Testis (tissue), 2 donors: ENCODE data around the gene RRAD.
A peak's percentile ranks its signal among the peaks of the same experiment; 100 is the strongest.

Experiments used
- POLR2A ChIP-seq: fragments of 450-650 bp; IDR thresholded peaks from one replicate; pipeline ENCODE4 v1.6.1; 2017; ENCODE audit warnings: antibody characterized with exemption, mild to moderate bottlenecking, moderate library complexity
- TF ChIP-seq, protein P1 (sequence below), 3 experiments: fragments of 450-650 bp in 2 of 3; fragments of 200-600 bp in 1 of 3; sonication (generic) in 1 of 3; IDR thresholded peaks; one replicate each; pipeline ENCODE4 v1.5.1; 2016 to 2019; ENCODE audit warnings: antibody characterized with exemption in 3 of 3, mild to moderate bottlenecking in 2 of 3, moderate library complexity in 1 of 3

DNA sequence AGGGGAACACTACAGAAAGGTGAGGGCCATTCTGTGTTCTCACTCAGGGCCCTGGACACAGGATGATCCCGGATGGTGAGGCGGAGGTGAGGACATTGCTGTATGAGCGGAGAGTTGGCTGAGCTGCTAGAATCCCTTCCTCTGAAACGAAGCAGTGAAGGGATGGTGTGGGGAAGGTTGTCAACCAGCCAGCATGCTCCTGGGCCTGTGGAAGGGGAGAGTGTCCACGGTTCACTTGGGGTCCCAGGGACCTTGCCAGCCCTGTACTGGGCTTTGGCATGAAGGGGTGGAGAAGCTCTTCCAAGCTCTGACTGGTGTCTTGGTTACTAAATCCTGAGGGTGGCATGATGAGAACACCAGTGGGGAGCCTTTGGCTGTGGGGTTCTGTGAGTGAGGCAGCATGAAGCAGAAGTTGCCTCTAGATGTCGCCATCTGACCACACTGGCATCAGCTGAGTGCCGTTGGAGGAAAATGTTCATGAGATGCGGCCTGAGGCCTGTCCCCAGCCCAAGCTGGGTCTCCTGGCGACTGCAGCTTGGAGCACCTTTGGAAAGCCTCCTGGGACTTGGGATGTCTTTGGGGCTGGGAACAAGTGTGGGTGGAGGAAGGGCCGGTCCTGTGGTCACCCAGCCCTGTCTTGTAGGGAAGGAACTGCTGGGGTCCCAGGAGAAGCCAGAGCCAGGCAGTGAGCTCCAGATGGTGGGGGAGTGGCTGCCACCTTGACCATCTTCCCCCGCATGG is 30.2 kb downstream of the RRAD start:
- no peak for TF ChIP-seq POLR2A
- TF ChIP-seq, protein P1, sequence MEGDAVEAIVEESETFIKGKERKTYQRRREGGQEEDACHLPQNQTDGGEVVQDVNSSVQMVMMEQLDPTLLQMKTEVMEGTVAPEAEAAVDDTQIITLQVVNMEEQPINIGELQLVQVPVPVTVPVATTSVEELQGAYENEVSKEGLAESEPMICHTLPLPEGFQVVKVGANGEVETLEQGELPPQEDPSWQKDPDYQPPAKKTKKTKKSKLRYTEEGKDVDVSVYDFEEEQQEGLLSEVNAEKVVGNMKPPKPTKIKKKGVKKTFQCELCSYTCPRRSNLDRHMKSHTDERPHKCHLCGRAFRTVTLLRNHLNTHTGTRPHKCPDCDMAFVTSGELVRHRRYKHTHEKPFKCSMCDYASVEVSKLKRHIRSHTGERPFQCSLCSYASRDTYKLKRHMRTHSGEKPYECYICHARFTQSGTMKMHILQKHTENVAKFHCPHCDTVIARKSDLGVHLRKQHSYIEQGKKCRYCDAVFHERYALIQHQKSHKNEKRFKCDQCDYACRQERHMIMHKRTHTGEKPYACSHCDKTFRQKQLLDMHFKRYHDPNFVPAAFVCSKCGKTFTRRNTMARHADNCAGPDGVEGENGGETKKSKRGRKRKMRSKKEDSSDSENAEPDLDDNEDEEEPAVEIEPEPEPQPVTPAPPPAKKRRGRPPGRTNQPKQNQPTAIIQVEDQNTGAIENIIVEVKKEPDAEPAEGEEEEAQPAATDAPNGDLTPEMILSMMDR (IDR thresholded peaks at IDR 0.05): peak; percentile 56 to 73 (median 57)
